ENCODE results near the gene PANX2. TPM values are rescaled to one million over a fixed set of nuclear protein-coding genes. Genes with fewer than 3 reads are reported as not detected.
A peak's percentile ranks its signal among the peaks of the same experiment; 100 is the strongest.

PANX2 gene
- total RNA-seq, 1 donor from 2014 or later: 1.6 TPM

GRCh38 chr22:50182176-50183081 is 11.9 kb downstream of the PANX2 start:
- intact Hi-C loops (cut with micrococcal nuclease): no loop called here
- Mint-ChIP-seq H3K9me3 (no peaks in the 10 kb centered on the region), H3K27ac (no peak overlapping the region), H3K4me3 (no peak overlapping the region), H3K4me1 (peaks cover 6% of the 10 kb centered on the region), H3K27me3 (peaks cover 2% of the 10 kb centered on the region), H3K36me3 (ENCODE audit: low read depth) (peaks cover 3% of the 10 kb centered on the region)
- no peak for DNase-seq

GRCh38 chr22:50183141-50183971 is 12.8 kb downstream of the PANX2 start:
- peaks cover 9% of the 10 kb centered on the region for H3K4me1 Mint-ChIP-seq
- intact Hi-C loops (cut with micrococcal nuclease): no loop called here
- no peak for DNase-seq
- H3K9me3 Mint-ChIP-seq: no peaks in the 10 kb centered on the region
- H3K36me3 Mint-ChIP-seq (ENCODE audit: low read depth): peaks cover 4% of the 10 kb centered on the region
- peak overlapping the region; percentile 58 for H3K27ac Mint-ChIP-seq
- H3K4me3 Mint-ChIP-seq: peak overlapping the region; percentile 34
- H3K27me3 Mint-ChIP-seq: peaks cover 2% of the 10 kb centered on the region

GRCh38 chr22:50184004-50184901 is 13.7 kb downstream of the PANX2 start:
- H3K4me1 Mint-ChIP-seq: peaks cover 14% of the 10 kb centered on the region
- intact Hi-C loops (cut with micrococcal nuclease): no loop called here

GRCh38 chr22:50184902-50185374 is 14.4 kb downstream of the PANX2 start:
- H3K36me3 Mint-ChIP-seq (ENCODE audit: low read depth): peaks cover 5% of the 10 kb centered on the region
- intact Hi-C loops (cut with micrococcal nuclease): loop anchor here (1.0 to 5.0 kb wide), 2 partner anchors 15 to 248 kb away; no protein-coding TSS in a partner anchor
- no peak overlapping the region for H3K27ac Mint-ChIP-seq
- peak overlapping the region; percentile 84 for H3K4me3 Mint-ChIP-seq
- DNase-seq: no peak
- H3K27me3 Mint-ChIP-seq: peaks cover 2% of the 10 kb centered on the region
- H3K4me1 Mint-ChIP-seq: peaks cover 18% of the 10 kb centered on the region
- no peaks in the 10 kb centered on the region for H3K9me3 Mint-ChIP-seq

More at GRCh38 chr22:50184004-50184901, 13.7 kb downstream of the PANX2 start:
- DNase-seq: no peak
- Mint-ChIP-seq H3K4me3 (peak overlapping the region; percentile 77), H3K36me3 (ENCODE audit: low read depth) (peaks cover 4% of the 10 kb centered on the region), H3K27ac (peak overlapping the region; percentile 80), H3K9me3 (no peaks in the 10 kb centered on the region), H3K27me3 (peaks cover 2% of the 10 kb centered on the region)

- peaks cover 2% of the 10 kb centered on the region for H3K27me3 Mint-ChIP-seq
- peak within 1 kb of the TSS; percentile 92 for H3K27ac Mint-ChIP-seq
Measured at GRCh38 chr22:50185375-50186087, 15.0 kb downstream of the PANX2 start, which contains the start of gene TRABD. Gene TRABD, plus strand, starts transcription at chr22:50185913. Its CDS starts 7,148 bp downstream, at chr22:50193061.

GRCh38 chr22:50186181-50186714 is 15.7 kb downstream of the PANX2 start:
- Mint-ChIP-seq H3K4me1 (peaks cover 21% of the 10 kb centered on the region), H3K27ac (peak overlapping the region; percentile 92), H3K27me3 (peaks cover 2% of the 10 kb centered on the region), H3K9me3 (no peaks in the 10 kb centered on the region), H3K4me3 (peak overlapping the region; percentile 96), H3K36me3 (ENCODE audit: low read depth) (peaks cover 7% of the 10 kb centered on the region)
- intact Hi-C loops (cut with micrococcal nuclease): loop anchor here (5.0 kb wide), 1 partner anchor 249 kb away; no protein-coding TSS in a partner anchor
- DNase-seq: peak; percentile 70

More at GRCh38 chr22:50185375-50186087, 15.0 kb downstream of the PANX2 start, which contains the start of gene TRABD:
- DNase-seq: peak; percentile 96
- H3K36me3 Mint-ChIP-seq (ENCODE audit: low read depth): peaks cover 5% of the 10 kb centered on the region
- peaks cover 19% of the 10 kb centered on the region for H3K4me1 Mint-ChIP-seq
- peak within 1 kb of the TSS; percentile 96 for H3K4me3 Mint-ChIP-seq
- intact Hi-C loops (cut with micrococcal nuclease): loop anchor here (1.0 to 5.0 kb wide), 2 partner anchors 15 to 248 kb away; no protein-coding TSS in a partner anchor
- no peaks in the 10 kb centered on the region for H3K9me3 Mint-ChIP-seq

GRCh38 chr22:50186761-50187523 is 16.4 kb downstream of the PANX2 start:
- H3K9me3 Mint-ChIP-seq: no peaks in the 10 kb centered on the region
- H3K27ac Mint-ChIP-seq: peak overlapping the region; percentile 92
- H3K4me1 Mint-ChIP-seq: peaks cover 27% of the 10 kb centered on the region
- intact Hi-C loops (cut with micrococcal nuclease): loop anchor here (5.0 kb wide), 1 partner anchor 250 kb away; no protein-coding TSS in a partner anchor
- H3K27me3 Mint-ChIP-seq: peaks cover 2% of the 10 kb centered on the region
- DNase-seq: peak; percentile 74
- H3K4me3 Mint-ChIP-seq: peak overlapping the region; percentile 96
- peaks cover 12% of the 10 kb centered on the region for H3K36me3 Mint-ChIP-seq (ENCODE audit: low read depth)

- peaks cover 36% of the 10 kb centered on the region for H3K4me1 Mint-ChIP-seq
- H3K27ac Mint-ChIP-seq: peak overlapping the region; percentile 29
- H3K9me3 Mint-ChIP-seq: no peaks in the 10 kb centered on the region
- peaks cover 2% of the 10 kb centered on the region for H3K27me3 Mint-ChIP-seq
- intact Hi-C loops (cut with micrococcal nuclease): loop anchor here (5.0 kb wide), 1 partner anchor 251 kb away; no protein-coding TSS in a partner anchor
- H3K4me3 Mint-ChIP-seq: peak overlapping the region; percentile 26
- peaks cover 17% of the 10 kb centered on the region for H3K36me3 Mint-ChIP-seq (ENCODE audit: low read depth)
- DNase-seq: no peak
Measured at GRCh38 chr22:50188356-50188755, 17.8 kb downstream of the PANX2 start.

GRCh38 chr22:50189184-50189848 is 18.8 kb downstream of the PANX2 start:
- H3K9me3 Mint-ChIP-seq: no peaks in the 10 kb centered on the region
- peaks cover 36% of the 10 kb centered on the region for H3K4me1 Mint-ChIP-seq
- peak overlapping the region; percentile 98 for H3K27ac Mint-ChIP-seq
- H3K36me3 Mint-ChIP-seq (ENCODE audit: low read depth): peaks cover 17% of the 10 kb centered on the region
- intact Hi-C loops (cut with micrococcal nuclease): loop anchor here (5.0 kb wide), 1 partner anchor 252 kb away; no protein-coding TSS in a partner anchor
- peak; percentile 67 for DNase-seq
- peak overlapping the region; percentile 93 for H3K4me3 Mint-ChIP-seq
- peaks cover 2% of the 10 kb centered on the region for H3K27me3 Mint-ChIP-seq

- intact Hi-C loops (cut with micrococcal nuclease): loop anchor here (1.0 to 5.0 kb wide), 3 partner anchors 10 to 263 kb away; no protein-coding TSS in a partner anchor
- Mint-ChIP-seq H3K27ac (peak overlapping the region; percentile 98), H3K27me3 (no peaks in the 10 kb centered on the region), H3K4me3 (peak overlapping the region; percentile 93), H3K9me3 (no peaks in the 10 kb centered on the region), H3K4me1 (peaks cover 34% of the 10 kb centered on the region), H3K36me3 (ENCODE audit: low read depth) (peaks cover 17% of the 10 kb centered on the region)
- no peak for DNase-seq
Measured at GRCh38 chr22:50189849-50190181, 19.3 kb downstream of the PANX2 start.

All from activated CD4-positive, alpha-beta T cell treated with anti-CD3 and anti-CD28 coated beads, Interleukin-2, amount 10 ng/mL, durations not matched to agents 24 days and 14 days (primary cell).